Body of pancreas (tissue), 4 donors: ENCODE data around the gene PFN3.

Source experiments
- POLR2A ChIP-seq, 3 donors: fragments of 450-650 bp; IDR thresholded peaks; one replicate each; pipeline ENCODE4 v1.6.1; 2016; ENCODE audit warnings: antibody characterized with exemption in 3 of 3, mild to moderate bottlenecking in 2 of 3
- TF ChIP-seq, protein P1 (sequence below), 7 experiments: fragments of 450-650 bp in 4 of 7; fragments of 200-600 bp in 3 of 7; sonication (generic) in 3 of 7; IDR thresholded peaks; one replicate each; pipeline ENCODE4 v1.5.1; 2016 to 2019; ENCODE audit warnings: antibody characterized with exemption in 7 of 7

DNA sequence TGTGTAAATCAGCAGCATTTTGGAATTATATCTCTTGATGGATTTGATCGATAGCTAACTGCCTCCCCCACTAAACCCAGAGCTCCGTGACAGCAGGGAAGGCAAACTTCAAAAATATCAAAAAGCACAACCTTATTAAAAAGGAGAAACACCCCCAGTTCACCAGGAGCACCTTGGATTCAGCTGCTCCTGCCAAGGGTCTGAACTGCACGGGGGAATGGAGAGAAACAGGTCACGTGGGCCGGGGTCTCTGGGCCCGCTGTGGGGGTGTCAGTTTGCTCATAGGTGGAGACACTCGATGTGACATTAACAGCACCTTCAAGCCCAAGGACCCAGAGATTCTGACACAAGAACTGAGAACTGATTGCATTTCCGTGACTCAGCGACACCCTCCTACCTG, 17.3 kb downstream of the PFN3 start:
- TF ChIP-seq, protein P1, sequence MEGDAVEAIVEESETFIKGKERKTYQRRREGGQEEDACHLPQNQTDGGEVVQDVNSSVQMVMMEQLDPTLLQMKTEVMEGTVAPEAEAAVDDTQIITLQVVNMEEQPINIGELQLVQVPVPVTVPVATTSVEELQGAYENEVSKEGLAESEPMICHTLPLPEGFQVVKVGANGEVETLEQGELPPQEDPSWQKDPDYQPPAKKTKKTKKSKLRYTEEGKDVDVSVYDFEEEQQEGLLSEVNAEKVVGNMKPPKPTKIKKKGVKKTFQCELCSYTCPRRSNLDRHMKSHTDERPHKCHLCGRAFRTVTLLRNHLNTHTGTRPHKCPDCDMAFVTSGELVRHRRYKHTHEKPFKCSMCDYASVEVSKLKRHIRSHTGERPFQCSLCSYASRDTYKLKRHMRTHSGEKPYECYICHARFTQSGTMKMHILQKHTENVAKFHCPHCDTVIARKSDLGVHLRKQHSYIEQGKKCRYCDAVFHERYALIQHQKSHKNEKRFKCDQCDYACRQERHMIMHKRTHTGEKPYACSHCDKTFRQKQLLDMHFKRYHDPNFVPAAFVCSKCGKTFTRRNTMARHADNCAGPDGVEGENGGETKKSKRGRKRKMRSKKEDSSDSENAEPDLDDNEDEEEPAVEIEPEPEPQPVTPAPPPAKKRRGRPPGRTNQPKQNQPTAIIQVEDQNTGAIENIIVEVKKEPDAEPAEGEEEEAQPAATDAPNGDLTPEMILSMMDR (IDR thresholded peaks at IDR 0.05) = no peak
- TF ChIP-seq POLR2A (IDR thresholded peaks at IDR 0.05) = no peak
